GM18858 (cell line): ENCODE measurements around the gene SLC6A6.

Source experiments
- ATAC-seq: cut with Tn5 transposase; IDR thresholded peaks from one replicate; pipeline ENCODE4 v1.9.1; 2021; ENCODE audit not compliant: unreplicated experiment

SLC6A6 gene

GRCh38 chr3:14402304-14402811 lies at the start of gene SLC6A6:
TSS of gene SLC6A6 (plus strand) at chr3:14402606. CDS start at chr3:14443635, 41,029 bp downstream.
- ATAC-seq = peak; percentile 60

GRCh38 chr3:14353502-14353901 lies 48.9 kb upstream of the SLC6A6 start:
- ATAC-seq = no peak

DNA sequence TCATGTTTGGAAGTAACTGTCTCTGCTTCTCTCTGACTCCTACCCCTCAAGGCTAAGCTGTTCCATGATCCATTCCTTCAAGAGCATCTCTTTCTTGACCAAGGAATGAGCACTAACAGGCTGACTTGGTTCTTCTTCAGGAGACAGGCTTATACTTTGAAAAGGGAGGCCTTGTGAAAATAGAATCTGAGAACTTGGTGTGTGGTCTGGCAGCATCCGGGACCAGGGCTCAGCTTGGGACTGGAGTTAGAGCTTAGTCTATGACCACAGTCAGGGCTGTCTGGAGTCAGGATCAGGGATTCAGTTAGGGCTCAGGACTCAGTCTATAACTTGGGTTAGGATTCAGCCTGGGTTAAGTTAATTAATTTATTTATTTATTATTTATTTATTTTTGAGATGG lies 44.9 kb upstream of the SLC6A6 start:
- ATAC-seq = no peak

DNA sequence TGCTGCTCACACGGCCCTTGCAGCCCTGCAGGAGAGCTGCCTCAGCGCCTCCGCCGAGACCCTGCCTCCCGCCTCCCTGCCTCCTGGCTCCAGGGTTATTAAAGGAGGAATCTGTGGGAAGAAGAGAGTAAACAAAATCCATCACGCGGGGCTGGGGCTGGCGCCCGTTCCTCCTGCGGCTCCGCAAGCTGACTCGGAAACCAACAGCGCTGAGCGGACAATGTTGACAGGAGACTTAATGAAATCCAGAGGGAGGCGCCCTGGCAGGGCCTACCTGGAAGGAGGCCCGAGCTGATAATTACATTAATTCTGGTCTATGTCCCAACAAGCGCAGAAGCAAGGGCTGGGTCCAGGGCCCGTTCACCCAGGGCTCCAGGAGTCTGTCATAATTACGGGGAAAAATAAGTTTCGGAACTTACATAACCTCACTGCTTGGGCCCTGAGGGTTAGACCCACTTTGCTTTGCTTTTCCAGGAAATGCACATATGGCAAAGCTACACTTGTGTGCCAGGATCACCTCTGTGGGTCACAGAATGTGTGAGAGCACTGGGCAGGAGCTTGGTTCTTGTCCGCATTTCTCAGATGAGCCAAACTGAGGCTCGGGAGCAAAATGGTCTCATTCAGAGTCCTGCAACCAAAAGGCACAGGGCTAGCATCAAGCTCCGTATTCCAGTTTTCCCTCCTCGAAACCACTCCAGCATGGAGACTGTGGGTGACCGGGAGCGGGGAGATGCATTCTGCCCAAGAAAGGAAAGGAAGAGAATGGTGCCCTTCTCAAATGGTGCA lies 43.8 kb upstream of the SLC6A6 start:
- ATAC-seq = no peak

DNA sequence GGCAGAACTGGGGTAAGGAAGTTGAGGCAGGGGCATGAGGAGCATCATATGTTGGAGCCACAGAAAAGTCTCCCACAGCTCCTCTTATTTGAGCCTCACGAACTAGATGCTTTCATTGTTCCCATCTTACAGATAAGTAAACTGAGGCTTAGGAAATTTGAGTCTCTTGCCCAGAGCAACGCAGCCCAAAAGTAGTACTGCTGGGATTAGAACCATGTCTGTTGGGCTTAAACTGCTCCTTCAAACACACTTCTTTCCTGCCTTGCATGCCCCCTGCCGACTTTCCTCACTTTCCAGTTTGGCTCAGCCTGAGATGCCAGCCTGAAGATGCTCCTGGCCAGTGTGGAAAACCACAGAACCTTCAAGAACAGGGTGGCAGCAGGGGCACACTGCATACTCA lies 43.1 kb upstream of the SLC6A6 start:
- no peak for ATAC-seq

- no peak for ATAC-seq
Observed at GRCh38 chr3:14360123-14360881, 42.1 kb upstream of the SLC6A6 start.

- ATAC-seq = no peak
Observed at GRCh38 chr3:14361068-14361677, 41.2 kb upstream of the SLC6A6 start.

- no peak for ATAC-seq
Observed at GRCh38 chr3:14362890-14363289, 39.5 kb upstream of the SLC6A6 start.

- no peak for ATAC-seq
Observed at GRCh38 chr3:14363379-14363778, 39.0 kb upstream of the SLC6A6 start.

GRCh38 chr3:14363991-14364390 lies 38.4 kb upstream of the SLC6A6 start:
- no peak for ATAC-seq

DNA sequence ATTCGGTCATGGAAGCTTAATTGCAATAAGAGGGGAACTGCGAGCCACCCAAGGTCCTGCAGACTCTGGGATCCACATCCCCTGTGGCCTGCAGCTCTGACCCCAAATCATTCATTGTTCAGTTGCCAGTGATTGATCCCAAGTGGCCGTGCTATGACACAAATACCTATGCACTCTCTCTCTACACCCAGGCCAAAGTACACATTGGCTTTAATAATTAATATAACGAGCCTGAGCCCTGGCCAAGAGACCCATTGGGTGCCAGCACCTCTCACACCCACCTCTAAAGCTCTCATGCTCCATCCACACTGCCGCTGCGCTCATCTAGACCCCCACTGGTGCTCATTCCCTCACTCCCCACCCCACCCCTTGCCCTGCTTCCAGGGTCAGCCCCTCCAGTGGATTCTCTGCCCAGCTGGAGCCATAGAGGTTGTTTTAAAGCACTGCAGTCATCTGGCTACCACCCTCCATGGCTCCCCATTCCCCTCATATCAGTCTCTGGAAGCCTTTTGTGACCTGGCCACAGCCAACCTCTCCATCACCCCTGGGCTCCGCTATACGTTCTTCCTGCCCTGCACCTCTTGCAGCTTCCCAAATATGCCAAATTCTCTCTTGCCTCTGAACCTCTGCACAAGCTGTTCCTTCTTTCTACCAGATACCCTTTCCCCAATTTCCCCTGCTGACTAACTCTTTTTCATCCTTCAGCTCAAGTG lies 37.7 kb upstream of the SLC6A6 start:
- ATAC-seq = no peak

DNA sequence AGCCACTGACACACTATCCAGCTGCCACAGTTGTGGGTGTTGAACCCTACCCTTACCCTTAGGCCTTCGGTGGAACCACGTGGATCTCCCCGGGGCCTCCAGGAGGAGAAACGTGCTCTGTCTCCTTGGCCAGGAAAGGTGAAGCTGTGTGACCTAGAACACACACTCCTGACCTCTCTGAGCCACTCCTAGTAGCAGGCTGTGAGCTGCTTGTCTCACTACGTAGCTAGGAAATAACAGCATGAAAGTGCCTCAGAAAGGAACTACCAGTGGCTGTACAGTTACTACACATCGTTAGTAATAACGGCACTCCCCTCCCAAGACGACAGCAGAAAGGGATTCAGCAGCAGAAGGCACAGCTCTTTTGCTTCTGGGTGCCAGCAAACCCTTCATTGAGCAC lies 36.2 kb upstream of the SLC6A6 start:
- no peak for ATAC-seq

DNA sequence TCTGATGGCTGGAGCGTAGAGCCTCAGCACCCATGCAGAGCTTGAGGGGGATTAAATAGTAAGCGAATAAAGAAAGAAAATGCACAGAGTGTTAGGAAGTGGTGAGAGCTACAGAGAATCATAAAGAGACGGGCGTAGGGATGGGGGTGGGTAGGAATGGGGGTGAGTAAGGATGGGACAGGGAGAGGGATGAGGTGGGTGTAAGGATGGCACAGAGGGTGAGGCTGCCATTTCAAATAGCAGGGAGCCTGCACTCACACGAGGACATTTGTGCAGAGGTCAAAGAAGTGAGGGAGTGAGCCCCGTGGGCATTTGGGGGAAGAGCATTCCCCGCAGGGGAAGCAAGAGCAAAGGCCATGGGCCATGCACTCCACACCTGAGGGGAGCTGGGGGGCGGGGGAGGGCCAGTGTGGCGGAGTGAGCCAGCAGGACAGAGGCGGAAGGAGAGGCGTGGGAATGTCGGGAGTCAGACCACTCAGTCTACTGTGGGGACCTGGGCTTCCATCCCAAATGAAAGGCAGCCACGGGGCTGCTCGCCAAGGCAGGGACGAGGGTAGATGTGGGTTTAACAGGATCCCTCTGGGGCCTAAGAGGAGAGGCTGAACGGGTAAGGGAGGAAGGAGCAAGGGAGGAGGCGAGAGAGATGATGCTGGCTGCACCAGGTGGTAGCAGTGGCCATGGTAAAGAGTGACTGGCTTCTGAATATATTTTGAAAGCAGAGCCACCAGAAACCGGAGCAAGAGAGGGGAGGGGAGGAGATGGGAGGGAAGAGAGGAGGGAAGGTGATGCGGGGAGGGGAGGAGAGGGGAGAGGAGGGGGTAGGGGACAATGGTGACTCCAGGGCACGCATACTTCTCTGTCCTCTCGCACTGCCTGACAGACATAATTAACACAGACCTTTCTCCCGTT lies 35.2 kb upstream of the SLC6A6 start:
- no peak for ATAC-seq

DNA sequence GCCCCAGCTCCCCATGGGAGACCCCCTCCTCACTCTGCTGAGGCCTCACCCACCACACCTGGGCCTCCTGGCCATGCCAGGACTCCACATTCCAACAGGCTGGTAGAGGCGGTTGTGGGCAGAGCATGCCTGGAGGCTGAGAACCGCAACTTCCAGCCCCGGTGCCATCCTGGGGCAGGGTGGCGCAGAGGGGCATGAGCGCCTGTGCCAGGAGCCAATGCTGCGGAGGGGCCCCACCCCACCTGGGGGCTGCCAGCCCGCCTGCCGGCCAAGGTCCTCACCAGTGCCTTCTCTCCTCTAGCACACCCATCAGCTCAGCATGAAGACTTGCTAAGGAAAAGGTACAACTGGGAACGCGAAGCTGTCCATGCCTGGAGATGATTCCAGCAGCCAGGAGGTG lies 34.3 kb upstream of the SLC6A6 start:
- ATAC-seq = no peak

GRCh38 chr3:14368885-14369284 lies 33.5 kb upstream of the SLC6A6 start:
- ATAC-seq = no peak

DNA sequence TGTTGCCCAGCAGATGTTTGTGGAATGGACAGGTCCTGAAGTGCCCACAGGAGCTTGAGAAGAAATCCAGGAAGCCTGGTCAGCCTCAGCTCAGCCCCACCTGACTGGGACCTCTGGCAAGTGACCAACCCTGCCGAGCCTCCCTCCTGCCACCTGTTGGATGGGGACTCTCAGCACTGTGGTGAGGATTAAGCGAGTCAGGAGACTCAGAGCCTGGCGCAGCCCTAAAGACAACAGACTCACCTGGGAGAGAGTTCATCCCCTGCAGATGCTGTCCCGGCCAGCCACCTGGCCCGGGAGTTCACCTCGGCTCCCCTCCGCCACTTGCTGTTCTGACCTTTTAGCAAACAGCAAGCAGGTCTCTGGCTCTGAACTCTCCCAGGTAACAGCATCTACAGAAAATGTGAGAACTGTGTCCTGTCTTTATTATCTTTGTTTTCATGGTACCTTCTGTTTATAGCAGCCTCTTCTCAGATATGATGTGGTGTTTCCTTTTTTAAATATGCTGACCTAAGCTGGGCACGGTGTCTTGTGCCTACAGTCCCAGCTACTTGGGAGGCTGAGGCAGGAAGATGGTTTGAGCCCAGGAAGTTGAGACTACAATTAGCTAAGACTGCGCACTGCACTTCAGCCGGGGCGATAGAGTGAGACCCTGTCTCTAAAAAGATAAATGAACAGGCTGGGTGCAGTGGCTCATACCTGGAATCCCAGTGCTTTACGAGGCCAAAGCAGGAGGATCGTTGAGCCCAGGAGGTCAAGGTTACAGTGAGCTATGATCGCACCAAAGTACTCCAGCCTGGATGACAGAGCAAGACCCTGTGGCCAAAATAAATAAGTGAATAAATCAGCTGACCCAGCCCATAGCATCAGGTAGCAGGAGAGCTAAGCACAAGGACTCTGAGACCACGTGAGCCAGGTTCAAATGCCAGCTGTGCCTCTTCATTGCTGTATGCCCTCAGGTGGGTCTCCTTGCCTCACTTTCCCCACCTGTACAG lies 32.4 kb upstream of the SLC6A6 start:
- ATAC-seq = no peak

DNA sequence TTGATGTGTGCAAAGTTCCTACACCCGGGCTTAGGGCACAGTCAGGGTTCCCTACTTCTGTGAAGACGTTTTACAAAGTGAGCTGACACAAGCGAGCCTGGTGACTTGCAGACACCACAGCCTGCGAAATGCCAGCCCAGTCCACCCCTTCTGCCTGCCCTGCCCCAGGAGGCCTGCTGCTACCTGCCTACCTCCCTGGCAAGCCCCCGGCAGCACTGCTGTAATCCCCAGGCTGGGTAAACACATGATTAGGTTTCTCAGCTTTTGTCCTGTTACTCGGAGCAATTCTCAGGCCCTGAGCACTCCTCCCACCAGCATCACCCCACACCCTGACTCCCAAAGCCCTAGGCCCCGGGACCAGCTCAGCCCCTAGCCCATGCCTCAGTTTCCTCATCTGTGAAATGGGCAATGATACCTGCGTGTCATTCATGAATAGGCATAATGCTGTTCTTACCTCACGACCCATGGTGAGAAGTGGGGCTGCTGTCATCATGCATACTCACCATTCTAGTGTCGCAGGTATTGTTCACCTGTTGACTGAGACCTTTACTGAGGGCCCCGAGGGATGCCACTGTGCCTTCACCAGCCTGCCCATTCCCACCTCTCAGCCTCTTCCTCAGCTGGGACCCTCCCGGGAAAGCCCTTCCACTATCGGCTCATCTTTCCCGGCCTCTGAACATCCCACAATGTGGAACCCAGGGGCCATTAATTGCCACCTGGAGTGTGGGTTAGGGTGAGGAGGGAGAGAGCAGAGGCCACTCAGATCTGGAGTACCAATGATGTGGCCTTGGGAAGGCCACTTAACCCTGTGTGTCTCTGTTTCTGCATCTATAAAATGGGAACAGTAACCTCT lies 31.5 kb upstream of the SLC6A6 start:
- ATAC-seq = no peak
